ENCODE measurements around the gene BCL7C. TPM values are rescaled to one million over a fixed set of nuclear protein-coding genes. Genes with fewer than 3 reads are reported as not detected.

Gene BCL7C
- polyA plus RNA-seq, 1 donor (not counting 4 experiments of a cell fraction or from before 2014, with no cell fraction given) = 19.2 TPM

GRCh38 chr16:30889721-30890120 lies 4.2 kb downstream of the BCL7C start:
- dilution Hi-C loops (cut with MboI; ENCODE audit: extremely low pct_ligation_motif_present, low sequenced_read_pairs) = loop anchor here (25.0 kb wide), 1 partner anchor 102 kb away; the partner anchor contains the start of gene ZNF629
- Histone ChIP-seq H2AFZ (ENCODE audit: control insufficient read depth, low read length) (no peak overlapping the region), H3K4me1 (ENCODE audit: control insufficient read depth, extremely low read depth, insufficient read depth, low read length) (peaks cover 15% of the 10 kb centered on the region), H4K20me1 (ENCODE audit: control insufficient read depth, extremely low read depth, insufficient read depth, low read length) (no peaks in the 10 kb centered on the region), H3K27me3 (ENCODE audit: control insufficient read depth, extremely low read depth, insufficient read depth, low read length) (no peaks in the 10 kb centered on the region), H3K9me3 (ENCODE audit: control insufficient read depth, low read depth, low read length) (no peaks in the 10 kb centered on the region), H3K79me2 (ENCODE audit: control insufficient read depth, insufficient read depth, low read length) (peaks cover 10% of the 10 kb centered on the region), H3K4me2 (ENCODE audit: control insufficient read depth, extremely low read depth, insufficient read depth, low read depth, low read length) (no peak overlapping the region), H3K36me3 (ENCODE audit: control insufficient read depth in 2 of 2, extremely low read depth in 1 of 2, insufficient read depth in 2 of 2, low read length in 2 of 2) (peaks cover 10 to 11% of the 10 kb centered on the region in 2 experiments), H3K27ac (ENCODE audit: control insufficient read depth, insufficient read depth, low read length) (no peak overlapping the region), H3K4me3 (ENCODE audit: control insufficient read depth in 2 of 3, extremely low read depth in 1 of 3, insufficient read depth in 2 of 3, low read depth in 1 of 3, low read length in 3 of 3) (no peak overlapping the region), H3K9me1 (ENCODE audit: control insufficient read depth, extremely low read depth, insufficient read depth, low read length) (no peaks in the 10 kb centered on the region), H3K9ac (ENCODE audit: control insufficient read depth, extremely low read depth, insufficient read depth, low read length) (no peak overlapping the region)
- TF ChIP-seq, protein P1, sequence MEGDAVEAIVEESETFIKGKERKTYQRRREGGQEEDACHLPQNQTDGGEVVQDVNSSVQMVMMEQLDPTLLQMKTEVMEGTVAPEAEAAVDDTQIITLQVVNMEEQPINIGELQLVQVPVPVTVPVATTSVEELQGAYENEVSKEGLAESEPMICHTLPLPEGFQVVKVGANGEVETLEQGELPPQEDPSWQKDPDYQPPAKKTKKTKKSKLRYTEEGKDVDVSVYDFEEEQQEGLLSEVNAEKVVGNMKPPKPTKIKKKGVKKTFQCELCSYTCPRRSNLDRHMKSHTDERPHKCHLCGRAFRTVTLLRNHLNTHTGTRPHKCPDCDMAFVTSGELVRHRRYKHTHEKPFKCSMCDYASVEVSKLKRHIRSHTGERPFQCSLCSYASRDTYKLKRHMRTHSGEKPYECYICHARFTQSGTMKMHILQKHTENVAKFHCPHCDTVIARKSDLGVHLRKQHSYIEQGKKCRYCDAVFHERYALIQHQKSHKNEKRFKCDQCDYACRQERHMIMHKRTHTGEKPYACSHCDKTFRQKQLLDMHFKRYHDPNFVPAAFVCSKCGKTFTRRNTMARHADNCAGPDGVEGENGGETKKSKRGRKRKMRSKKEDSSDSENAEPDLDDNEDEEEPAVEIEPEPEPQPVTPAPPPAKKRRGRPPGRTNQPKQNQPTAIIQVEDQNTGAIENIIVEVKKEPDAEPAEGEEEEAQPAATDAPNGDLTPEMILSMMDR (optimal IDR thresholded peaks at IDR 0.05 in 1 of 3, IDR thresholded peaks at IDR 0.05 in 1 of 3, conservative IDR thresholded peaks at IDR 0.05 in 1 of 3; ENCODE audit: extremely low read depth in 1 of 3, insufficient read depth in 2 of 3, low read length in 3 of 3) = no peak
- no peak for TF ChIP-seq EZH2 (IDR thresholded peaks at IDR 0.05; ENCODE audit: low read length)
- FAIRE-seq = no peak
- no peak for DNase-seq (ENCODE audit: low read depth, low spot score)

DNA sequence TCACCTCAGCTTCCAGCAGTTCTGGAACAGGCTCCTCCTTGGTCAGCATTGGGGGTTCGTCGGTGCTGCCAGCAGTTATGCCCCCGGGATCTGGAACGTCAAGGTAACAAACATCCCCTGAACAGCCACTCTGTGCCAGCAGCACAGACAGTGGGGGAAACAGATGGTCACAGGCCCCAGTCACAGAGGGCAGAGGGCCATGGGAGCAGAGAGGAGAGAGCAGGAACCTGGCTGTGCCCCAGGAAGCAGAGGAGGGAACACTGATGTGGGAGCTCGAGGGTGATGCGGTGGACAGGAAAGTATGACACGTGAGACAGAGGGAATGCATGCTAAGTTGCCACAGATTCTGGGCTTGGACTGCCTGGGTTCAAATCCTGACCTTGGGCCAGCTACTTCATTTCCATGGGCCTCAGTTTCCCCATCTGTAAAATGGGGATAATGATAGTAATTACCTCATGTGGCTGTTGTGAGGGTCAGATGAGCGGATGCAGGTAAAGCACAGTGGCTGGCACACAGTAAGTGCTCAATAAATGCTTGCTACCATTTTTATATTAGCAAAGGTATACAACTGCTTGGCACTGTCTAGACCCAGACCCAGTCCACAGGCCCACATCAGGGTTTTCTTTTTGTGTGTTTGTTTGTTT lies 4.9 kb downstream of the BCL7C start:
- TF ChIP-seq EZH2 (IDR thresholded peaks at IDR 0.05; ENCODE audit: low read length) = no peak
- TF ChIP-seq, protein P1 (optimal IDR thresholded peaks at IDR 0.05 in 1 of 3, IDR thresholded peaks at IDR 0.05 in 1 of 3, conservative IDR thresholded peaks at IDR 0.05 in 1 of 3; ENCODE audit: extremely low read depth in 1 of 3, insufficient read depth in 2 of 3, low read length in 3 of 3) = no peak
- no peak overlapping the region for H3K4me2 ChIP-seq (ENCODE audit: control insufficient read depth, extremely low read depth, insufficient read depth, low read depth, low read length)
- H2AFZ ChIP-seq (ENCODE audit: control insufficient read depth, low read length) = no peak overlapping the region
- no peaks in the 10 kb centered on the region for H3K27me3 ChIP-seq (ENCODE audit: control insufficient read depth, extremely low read depth, insufficient read depth, low read length)
- H3K27ac ChIP-seq (ENCODE audit: control insufficient read depth, insufficient read depth, low read length) = no peak overlapping the region
- dilution Hi-C loops (cut with MboI; ENCODE audit: extremely low pct_ligation_motif_present, low sequenced_read_pairs) = loop anchor here (25.0 kb wide), 1 partner anchor 102 kb away; the partner anchor contains the start of gene ZNF629
- no peak for FAIRE-seq
- peaks cover 10 to 12% of the 10 kb centered on the region in 2 experiments for H3K36me3 ChIP-seq (ENCODE audit: control insufficient read depth in 2 of 2, extremely low read depth in 1 of 2, insufficient read depth in 2 of 2, low read length in 2 of 2)
- no peaks in the 10 kb centered on the region for H3K9me3 ChIP-seq (ENCODE audit: control insufficient read depth, low read depth, low read length)
- H3K79me2 ChIP-seq (ENCODE audit: control insufficient read depth, insufficient read depth, low read length) = peaks cover 10% of the 10 kb centered on the region
- no peak overlapping the region for H3K4me3 ChIP-seq (ENCODE audit: control insufficient read depth in 2 of 3, extremely low read depth in 1 of 3, insufficient read depth in 2 of 3, low read depth in 1 of 3, low read length in 3 of 3)
- no peaks in the 10 kb centered on the region for H4K20me1 ChIP-seq (ENCODE audit: control insufficient read depth, extremely low read depth, insufficient read depth, low read length)
- H3K9me1 ChIP-seq (ENCODE audit: control insufficient read depth, extremely low read depth, insufficient read depth, low read length) = no peaks in the 10 kb centered on the region
- no peak overlapping the region for H3K9ac ChIP-seq (ENCODE audit: control insufficient read depth, extremely low read depth, insufficient read depth, low read length)
- DNase-seq (ENCODE audit: low read depth, low spot score) = no peak
- H3K4me1 ChIP-seq (ENCODE audit: control insufficient read depth, extremely low read depth, insufficient read depth, low read length) = peaks cover 9% of the 10 kb centered on the region
